GM12878 (cell line): ENCODE results near the gene ANTXR2. TPM values are rescaled to one million over a fixed set of nuclear protein-coding genes. Genes with fewer than 3 reads are reported as not detected.

Source experiments
- ATAC-seq: fragments of 200-7000 bp; cut with Tn5 transposase; 3 replicates; pipeline ENCODE4 v1.9.1; 2020; ENCODE audit warnings: mild to moderate bottlenecking, moderate library complexity
- BruUV-seq: library from RNA; stranded (reverse); fragments of 400-500 nt; replicated peaks from 2 replicates; lab custom pipeline; 2021; lab: Mats Ljungman, UMichigan
- CTCF ChIA-PET: fragments of 300-600 bp; sonication (Branson Sonifier 250); formaldehyde crosslinking; extraction: SDS; loops from one replicate; lab custom pipeline; 2021; ENCODE audit warnings: inconsistent platforms; lab: Yijun Ruan, JAX
- POLR2A ChIA-PET: fragments of 350-600 bp; formaldehyde crosslinking; extraction: SDS; loops from one replicate; lab custom pipeline; 2021; ENCODE audit warnings: inconsistent platforms; lab: Charles Lee
- RAD21 ChIA-PET: fragments of 300-600 bp; sonication (Branson Sonifier 250); formaldehyde crosslinking; loops from one replicate; lab custom pipeline; 2023; ENCODE audit warnings: antibody characterized with exemption; ENCODE audit not compliant: unreplicated experiment; lab: Charles Lee
- SMC1A ChIA-PET: fragments of 300-600 bp; sonication (Branson Sonifier 250); formaldehyde crosslinking; loops from one replicate; lab custom pipeline; 2023; ENCODE audit not compliant: unreplicated experiment, uncharacterized antibody; lab: Charles Lee
- DNase-seq: peaks from one replicate; pipeline ENCODE4 v3.0.0-alpha.2; 2011; ENCODE audit warnings: low read depth, low spot score
- FAIRE-seq: peaks from 3 replicates; lab custom pipeline; 2011; peaks lifted over from hg19 to GRCh38; lab: Jason Lieb, UNC
- H2AFZ ChIP-seq: 2 replicates; pipeline ENCODE4 v1.6.0; 2011; ENCODE audit warnings: low read depth, low read length, control low read depth; ENCODE audit not compliant: control insufficient read depth
- H3K27ac ChIP-seq: 2 replicates; pipeline ENCODE4 v1.5.1; 2011; ENCODE audit warnings: control low read depth; ENCODE audit not compliant: control insufficient read depth, insufficient read depth
- H3K27me3 ChIP-seq, 2 experiments: replicated peaks in 1 of 2; 2 replicates each; pipeline versions ENCODE4 v1.6.0 to v1.6.1; 2011; ENCODE audit warnings: low read length in 1 of 2; ENCODE audit not compliant: control insufficient read depth in 2 of 2, insufficient read depth in 2 of 2
- H3K36me3 ChIP-seq, 2 experiments: 2 replicates each; pipeline ENCODE4 v1.5.1; 2011; ENCODE audit warnings: low read length in 1 of 2; ENCODE audit not compliant: control insufficient read depth in 2 of 2, insufficient read depth in 2 of 2
- H3K4me1 ChIP-seq: 2 replicates; pipeline ENCODE4 v1.6.1; 2011; ENCODE audit warnings: mild to moderate bottlenecking, low read length, moderate library complexity, mixed read lengths; ENCODE audit not compliant: control insufficient read depth, insufficient read depth
- H3K4me2 ChIP-seq: 2 replicates; pipeline ENCODE4 v1.6.0; 2011; ENCODE audit warnings: control low read depth; ENCODE audit not compliant: control insufficient read depth, insufficient read depth
- H3K4me3 ChIP-seq: fragments of 200-600 bp; sonication (generic); 2 replicates; pipeline ENCODE4 v1.5.1; 2016
- H3K79me2 ChIP-seq: 2 replicates; pipeline ENCODE4 v1.6.0; 2011; ENCODE audit warnings: low read length; ENCODE audit not compliant: control insufficient read depth, insufficient read depth
- H3K9ac ChIP-seq: 2 replicates; pipeline ENCODE4 v1.8.0; 2011; ENCODE audit warnings: low read length, control low read depth, mixed read lengths; ENCODE audit not compliant: control insufficient read depth, insufficient read depth
- H3K9me3 ChIP-seq: replicated peaks from 3 replicates; pipeline ENCODE4 v1.5.1; 2011; ENCODE audit warnings: mild to moderate bottlenecking, low read length; ENCODE audit not compliant: control insufficient read depth, insufficient read depth
- H4K20me1 ChIP-seq: 2 replicates; pipeline ENCODE4 v1.6.0; 2011; ENCODE audit not compliant: control insufficient read depth, insufficient read depth
- ASH2L ChIP-seq: fragments of 300-600, 200-600 bp; sonication (generic); IDR thresholded peaks from 2 replicates; pipeline ENCODE4 v1.6.1; 2017; ENCODE audit warnings: low read depth, mild to moderate bottlenecking, borderline replicate concordance
- ATF3 ChIP-seq: IDR thresholded peaks from 2 replicates; pipeline ENCODE4 v1.6.1; 2011; ENCODE audit warnings: low read depth, mild to moderate bottlenecking, low read length, moderate library complexity, borderline replicate concordance; ENCODE audit errors: extremely low read depth
- CEBPB ChIP-seq, 2 experiments: fragments of 150-350 bp in 1 of 2; IDR thresholded peaks; 2 replicates each; pipeline ENCODE4 v1.6.1; 2012 to 2014; ENCODE audit warnings: low read depth in 2 of 2, low read length in 2 of 2, borderline replicate concordance in 1 of 2, inconsistent platforms in 1 of 2
- EGR1 ChIP-seq, 2 experiments: IDR thresholded peaks; 1 replicate in 1 of 2; 2 replicates in 1 of 2; pipeline ENCODE4 v1.6.1; 2011 to 2012; ENCODE audit warnings: low read depth in 2 of 2, low read length in 2 of 2, borderline replicate concordance in 1 of 2, mild to moderate bottlenecking in 1 of 2, moderate library complexity in 1 of 2
- IKZF2 ChIP-seq, 2 experiments: fragments of 450-650 bp; IDR thresholded peaks; 2 replicates each; pipeline ENCODE4 v1.6.1; 2017; ENCODE audit warnings: mild to moderate bottlenecking in 2 of 2, moderate library complexity in 2 of 2
- MEF2B ChIP-seq: fragments of 450-650 bp; IDR thresholded peaks from 2 replicates; pipeline ENCODE4 v1.6.1; 2018; ENCODE audit warnings: mild to moderate bottlenecking, moderate library complexity; ENCODE audit not compliant: partially characterized antibody, poor library complexity, severe bottlenecking
- MXI1 ChIP-seq: fragments of 150-350 bp; IDR thresholded peaks from 2 replicates; pipeline ENCODE4 v1.6.1; 2011; ENCODE audit warnings: low read depth, mild to moderate bottlenecking, inconsistent platforms, low read length, improper control_type of control experiment
- NFXL1 ChIP-seq: fragments of 450-650 bp; IDR thresholded peaks from 2 replicates; pipeline ENCODE4 v1.6.1; 2017; ENCODE audit warnings: antibody characterized with exemption, mild to moderate bottlenecking, borderline replicate concordance
- NFYA ChIP-seq: IDR thresholded peaks from 2 replicates; pipeline ENCODE4 v1.6.1; 2011; ENCODE audit warnings: low read depth, mild to moderate bottlenecking, low read length, improper control_type of control experiment, borderline replicate concordance
- PAX8 ChIP-seq: fragments of 450-650 bp; IDR thresholded peaks from 2 replicates; pipeline ENCODE4 v1.6.1; 2017; ENCODE audit warnings: mild to moderate bottlenecking, moderate library complexity
- RFX5 ChIP-seq: IDR thresholded peaks from 2 replicates; pipeline ENCODE4 v1.6.1; 2011; ENCODE audit warnings: low read depth, low read length, improper control_type of control experiment
- SMAD5 ChIP-seq: IDR thresholded peaks from 2 replicates; pipeline ENCODE4 v1.6.1; 2016; ENCODE audit warnings: antibody characterized with exemption, low read depth
- TCF7 ChIP-seq: IDR thresholded peaks from 2 replicates; pipeline ENCODE4 v1.6.1; 2014; ENCODE audit warnings: antibody characterized with exemption, borderline replicate concordance
- YBX1 ChIP-seq: fragments of 450-650 bp; IDR thresholded peaks from 2 replicates; pipeline ENCODE4 v1.6.1; 2016; ENCODE audit warnings: antibody characterized with exemption
- ZNF274 ChIP-seq: IDR thresholded peaks from one replicate; pipeline ENCODE4 v1.8.0; 2011; ENCODE audit not compliant: insufficient read length, insufficient read depth
- ZSCAN29 ChIP-seq: fragments of 450-650 bp; IDR thresholded peaks from 2 replicates; pipeline ENCODE4 v1.6.1; 2017; ENCODE audit warnings: mild to moderate bottlenecking, moderate library complexity
- WGBS: methylation state at CpG from one replicate; pipeline ENCODE4 v1.1.6; 2016; ENCODE audit warnings: low lambda C conversion rate; ENCODE audit not compliant: insufficient replicate concordance, insufficient coverage; ENCODE audit errors: missing lambda C conversion rate; 5-methylcytosine and 5-hydroxymethylcytosine counted together
- in situ Hi-C: fragments of 300-500 bp; cut with MboI; formaldehyde crosslinking; loops from 9 replicates; pipeline ENCODE4 v1.14.3; 2018; ENCODE audit warnings: mixed read lengths
- intact Hi-C: fragments of 100-400 bp; cut with micrococcal nuclease; formaldehyde crosslinking; loops from one replicate; pipeline ENCODE4 v1.14.2; 2022; ENCODE audit not compliant: unreplicated experiment
- polyA plus RNA-seq, 11 experiments: library from polyadenylated mRNA; depleted of rRNA in 4 of 11; unstranded in 6 of 11; stranded (reverse) in 5 of 11; fragments of >200 nt; fragmentation: Nextera tagmentation in 4 of 11; fragmentation: Illumina TruSeq in 1 of 11; extraction: Ambion mirVana in 4 of 11; extraction: Trizol in 1 of 11; gene quantifications; 1 replicate in 1 of 11; 2 replicates in 10 of 11; pipeline versions ENCODE4 v1.2.1 to v1.2.3, GENCODE V29; 2011 to 2016; ENCODE audit warnings: inconsistent platforms in 2 of 11, missing spikeins in 2 of 11, low read depth in 1 of 11
- total RNA-seq, 4 experiments: library from RNA; depleted of rRNA in 3 of 4; stranded (reverse); fragments of >200 nt in 3 of 4; fragmentation: Illumina TruSeq in 1 of 4; extraction: Trizol in 1 of 4; gene quantifications; 2 replicates each; pipeline versions ENCODE4 v1.2.1 to v1.2.3, GENCODE V29; 2013 to 2021
- TF ChIP-seq, protein P1 (sequence below): fragments of 450-650 bp; IDR thresholded peaks from 2 replicates; pipeline ENCODE4 v1.6.1; 2017; ENCODE audit warnings: mild to moderate bottlenecking, moderate library complexity

Gene ANTXR2
- total and polyA plus RNA-seq, 10 of the 15 experiments (the other 5 are each of a cell fraction or from before 2014, with no cell fraction given), result 1.4 to 8.9 (median 5.7) TPM

GRCh38 chr4:80069837-80070731, 2.9 kb downstream of the ANTXR2 start:
- CTCF ChIA-PET, result interaction anchor here (1.1 to 1.8 kb wide), 2 partner anchors 10 to 111 kb away, joined by 3 to 7 read pairs; no protein-coding TSS in a partner anchor
- TF ChIP-seq ZSCAN29 (no peak), SMAD5 (no peak), MXI1 (no peak), RFX5 (no peak), NFYA (no peak), ASH2L (no peak), ATF3 (no peak), MEF2B (no peak), PAX8 (no peak), ZNF274 (no peak), EGR1 (IDR thresholded peaks at IDR 0.05; ENCODE audit: borderline replicate concordance in 1 of 2, low read depth in 2 of 2, low read length in 2 of 2) (no peak), NFXL1 (no peak), TCF7 (no peak), YBX1 (no peak), CEBPB (IDR thresholded peaks at IDR 0.05; ENCODE audit: borderline replicate concordance in 1 of 2, low read depth in 2 of 2, low read length in 2 of 2) (no peak), IKZF2 (IDR thresholded peaks at IDR 0.05) (no peak)
- TF ChIP-seq, protein P1, sequence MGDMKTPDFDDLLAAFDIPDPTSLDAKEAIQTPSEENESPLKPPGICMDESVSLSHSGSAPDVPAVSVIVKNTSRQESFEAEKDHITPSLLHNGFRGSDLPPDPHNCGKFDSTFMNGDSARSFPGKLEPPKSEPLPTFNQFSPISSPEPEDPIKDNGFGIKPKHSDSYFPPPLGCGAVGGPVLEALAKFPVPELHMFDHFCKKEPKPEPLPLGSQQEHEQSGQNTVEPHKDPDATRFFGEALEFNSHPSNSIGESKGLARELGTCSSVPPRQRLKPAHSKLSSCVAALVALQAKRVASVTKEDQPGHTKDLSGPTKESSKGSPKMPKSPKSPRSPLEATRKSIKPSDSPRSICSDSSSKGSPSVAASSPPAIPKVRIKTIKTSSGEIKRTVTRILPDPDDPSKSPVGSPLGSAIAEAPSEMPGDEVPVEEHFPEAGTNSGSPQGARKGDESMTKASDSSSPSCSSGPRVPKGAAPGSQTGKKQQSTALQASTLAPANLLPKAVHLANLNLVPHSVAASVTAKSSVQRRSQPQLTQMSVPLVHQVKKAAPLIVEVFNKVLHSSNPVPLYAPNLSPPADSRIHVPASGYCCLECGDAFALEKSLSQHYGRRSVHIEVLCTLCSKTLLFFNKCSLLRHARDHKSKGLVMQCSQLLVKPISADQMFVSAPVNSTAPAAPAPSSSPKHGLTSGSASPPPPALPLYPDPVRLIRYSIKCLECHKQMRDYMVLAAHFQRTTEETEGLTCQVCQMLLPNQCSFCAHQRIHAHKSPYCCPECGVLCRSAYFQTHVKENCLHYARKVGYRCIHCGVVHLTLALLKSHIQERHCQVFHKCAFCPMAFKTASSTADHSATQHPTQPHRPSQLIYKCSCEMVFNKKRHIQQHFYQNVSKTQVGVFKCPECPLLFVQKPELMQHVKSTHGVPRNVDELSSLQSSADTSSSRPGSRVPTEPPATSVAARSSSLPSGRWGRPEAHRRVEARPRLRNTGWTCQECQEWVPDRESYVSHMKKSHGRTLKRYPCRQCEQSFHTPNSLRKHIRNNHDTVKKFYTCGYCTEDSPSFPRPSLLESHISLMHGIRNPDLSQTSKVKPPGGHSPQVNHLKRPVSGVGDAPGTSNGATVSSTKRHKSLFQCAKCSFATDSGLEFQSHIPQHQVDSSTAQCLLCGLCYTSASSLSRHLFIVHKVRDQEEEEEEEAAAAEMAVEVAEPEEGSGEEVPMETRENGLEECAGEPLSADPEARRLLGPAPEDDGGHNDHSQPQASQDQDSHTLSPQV, result no peak

More at GRCh38 chr4:80069837-80070731, 2.9 kb downstream of the ANTXR2 start:
- no peaks in the 10 kb centered on the region for H3K36me3 ChIP-seq
- H2AFZ ChIP-seq, result no peak overlapping the region
- ChIA-PET POLR2A (interaction anchor here (1.0 to 1.1 kb wide), 2 partner anchors 10 kb away, joined by 3 to 5 read pairs; no protein-coding TSS in a partner anchor), RAD21 (interaction anchor here (0.7 to 1.2 kb wide), 2 partner anchors 11 to 12 kb away, joined by 3 to 5 read pairs; no protein-coding TSS in a partner anchor), SMC1A (interaction anchor here (1.0 to 5.1 kb wide), 2 partner anchors 10 to 12 kb away, joined by 4 to 21 read pairs; no protein-coding TSS in a partner anchor)
- no peaks in the 10 kb centered on the region for H3K9me3 ChIP-seq
- no TSS peak for BruUV-seq
- FAIRE-seq, result no peak
- H3K4me2 ChIP-seq, result peak overlapping the region; percentile 93
- H3K27me3 ChIP-seq, result no peaks in the 10 kb centered on the region
- in situ Hi-C loops (loop anchor here (25.0 kb wide), 1 partner anchor 1308 kb away; no protein-coding TSS in a partner anchor), intact Hi-C loops (loop anchor here (5.0 kb wide), 1 partner anchor 153 kb away; no protein-coding TSS in a partner anchor)
- 45% methylated on average over 2 of the region's 2 CpGs for WGBS
- H3K4me3 ChIP-seq, result peak overlapping the region; percentile 32; the same call in 1 of the 2 replicates
- peak; percentile 16 for ATAC-seq
- peaks cover 32% of the 10 kb centered on the region for H3K4me1 ChIP-seq
- no peak overlapping the region for H3K27ac ChIP-seq
- no peaks in the 10 kb centered on the region for H4K20me1 ChIP-seq
- DNase-seq, result no peak
- peaks cover 11% of the 10 kb centered on the region for H3K79me2 ChIP-seq
- H3K9ac ChIP-seq, result no peak overlapping the region
